Kidney (tissue), 14 donors: ENCODE data around the gene RFPL1. TPM values are rescaled to one million over a fixed set of nuclear protein-coding genes. Genes with fewer than 3 reads are reported as not detected.

ENCODE experiments used
- DNase-seq, 5 donors: peaks; one replicate each; pipeline ENCODE4 v3.0.0-alpha.2; 2013 to 2020
- FAIRE-seq: peaks from 2 replicates; lab custom pipeline; 2012; peaks lifted over from hg19 to GRCh38; lab: Jason Lieb, UNC
- H3K27ac ChIP-seq, 2 donors: one replicate each; pipeline ENCODE4 v1.7.0; 2013; ENCODE audit warnings: low read depth in 2 of 2, low read length in 2 of 2, inconsistent platforms in 1 of 2
- H3K27me3 ChIP-seq: one replicate; pipeline ENCODE4 v1.7.1; 2013; ENCODE audit warnings: low read length, inconsistent platforms; ENCODE audit not compliant: control insufficient read depth, insufficient read depth
- H3K36me3 ChIP-seq, 3 donors: one replicate each; pipeline versions ENCODE4 v1.7.0 to v1.7.1; 2013; ENCODE audit warnings: low read length in 3 of 3, control low read depth in 1 of 3, inconsistent platforms in 1 of 3; ENCODE audit not compliant: insufficient read depth in 3 of 3, control insufficient read depth in 2 of 3
- H3K4me1 ChIP-seq, 3 donors: one replicate each; pipeline versions ENCODE4 v1.7.0 to v1.7.1; 2013; ENCODE audit warnings: low read length in 3 of 3, inconsistent platforms in 1 of 3, low read depth in 1 of 3; ENCODE audit not compliant: control insufficient read depth in 2 of 3, insufficient read depth in 2 of 3
- H3K4me3 ChIP-seq, 3 donors: one replicate each; pipeline versions ENCODE4 v1.7.0 to v1.8.1; 2013; ENCODE audit warnings: low read length in 3 of 3, control low read depth in 1 of 3, inconsistent platforms in 1 of 3
- H3K9ac ChIP-seq, 3 donors: one replicate each; pipeline versions ENCODE4 v1.7.0 to v1.7.1; 2013; ENCODE audit warnings: low read length in 3 of 3, control low read depth in 1 of 3, inconsistent platforms in 1 of 3
- H3K9me3 ChIP-seq, 3 donors: one replicate each; pipeline versions ENCODE4 v1.7.0 to v1.7.1; 2013; ENCODE audit warnings: low read length in 3 of 3, control low read depth in 1 of 3, inconsistent platforms in 1 of 3; ENCODE audit not compliant: control insufficient read depth in 2 of 3, insufficient read depth in 1 of 3
- intact Hi-C: fragments of 100-400 bp; cut with DNase I; formaldehyde crosslinking; loops from one replicate; pipeline ENCODE4 v1.11.1; 2022
- polyA plus RNA-seq: library from polyadenylated mRNA; stranded (reverse); fragments of 350-450 nt; fragmentation: Illumina TruSeq; extraction: RNeasy Lipid Tissue Mini Kit (QIAGEN cat#74804); gene quantifications from one replicate; pipeline ENCODE4 v1.2.3, GENCODE V29; 2014; ENCODE audit warnings: low read depth, low replicate concordance; ENCODE audit not compliant: insufficient read depth
- total RNA-seq: library from RNA; stranded (reverse); fragmentation: NEBNext Ultra II Directional; extraction: Animal tissue kit (Norgen Biotek cat#: 25700); gene quantifications from one replicate; pipeline ENCODE4 v1.2.1, GENCODE V29; 2021
- TF ChIP-seq, protein P1 (sequence below): IDR thresholded peaks from 3 replicates; pipeline ENCODE4 v1.5.1; 2012; ENCODE audit warnings: mild to moderate bottlenecking, moderate library complexity, borderline replicate concordance; ENCODE audit not compliant: insufficient read depth; ENCODE audit errors: extremely low read depth
- donor health status: control.
- donor health status: control.
- donor health status: control.
- donor health status: control.
- donor health status: control.
- donor health status: DM: yes; HTN: yes; CAD: no.
- donor health status: Normal renal cell carcinoma (clear cell type).

Gene RFPL1
- total and polyA plus RNA-seq, 2 donors from 2014 or later: not detected

DNA sequence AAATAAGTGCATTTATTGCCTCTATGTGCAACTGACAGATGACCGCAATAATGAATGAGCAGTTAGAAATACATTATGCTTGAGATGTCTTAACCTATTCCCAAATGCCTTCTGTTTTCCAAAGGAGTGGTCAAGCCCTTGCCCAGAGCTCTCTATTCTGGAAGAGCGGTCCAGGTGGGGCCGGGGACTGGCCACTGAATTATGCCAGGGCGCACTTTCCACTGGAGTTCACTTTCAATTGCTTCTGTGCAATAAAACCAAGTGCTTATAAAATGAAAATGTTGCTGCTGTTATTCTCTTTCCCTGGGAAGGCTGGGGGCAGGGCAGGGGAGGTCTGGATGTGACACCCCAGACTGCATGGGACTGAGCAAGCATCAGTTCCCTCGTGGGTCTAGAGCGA lies 52.6 kb downstream of the RFPL1 start:
- H3K27me3 ChIP-seq: no peaks in the 10 kb centered on the region
- intact Hi-C loops: no loop called here
- H3K4me1 ChIP-seq: no peaks in the 10 kb centered on the region
- no peak overlapping the region for H3K4me3 ChIP-seq
- FAIRE-seq: no peak
- peaks cover 0 to 7% (median 3%) of the 10 kb centered on the region in 3 donors for H3K9me3 ChIP-seq
- no peak for DNase-seq
- TF ChIP-seq, protein P1, sequence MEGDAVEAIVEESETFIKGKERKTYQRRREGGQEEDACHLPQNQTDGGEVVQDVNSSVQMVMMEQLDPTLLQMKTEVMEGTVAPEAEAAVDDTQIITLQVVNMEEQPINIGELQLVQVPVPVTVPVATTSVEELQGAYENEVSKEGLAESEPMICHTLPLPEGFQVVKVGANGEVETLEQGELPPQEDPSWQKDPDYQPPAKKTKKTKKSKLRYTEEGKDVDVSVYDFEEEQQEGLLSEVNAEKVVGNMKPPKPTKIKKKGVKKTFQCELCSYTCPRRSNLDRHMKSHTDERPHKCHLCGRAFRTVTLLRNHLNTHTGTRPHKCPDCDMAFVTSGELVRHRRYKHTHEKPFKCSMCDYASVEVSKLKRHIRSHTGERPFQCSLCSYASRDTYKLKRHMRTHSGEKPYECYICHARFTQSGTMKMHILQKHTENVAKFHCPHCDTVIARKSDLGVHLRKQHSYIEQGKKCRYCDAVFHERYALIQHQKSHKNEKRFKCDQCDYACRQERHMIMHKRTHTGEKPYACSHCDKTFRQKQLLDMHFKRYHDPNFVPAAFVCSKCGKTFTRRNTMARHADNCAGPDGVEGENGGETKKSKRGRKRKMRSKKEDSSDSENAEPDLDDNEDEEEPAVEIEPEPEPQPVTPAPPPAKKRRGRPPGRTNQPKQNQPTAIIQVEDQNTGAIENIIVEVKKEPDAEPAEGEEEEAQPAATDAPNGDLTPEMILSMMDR: no peak
- H3K36me3 ChIP-seq: no peaks in the 10 kb centered on the region
- no peak overlapping the region for H3K9ac ChIP-seq
- no peak overlapping the region for H3K27ac ChIP-seq

Other genes starting within 250 kb of the RFPL1 start
- gene EMID1, start 232.7 kb upstream of the RFPL1 start, total RNA-seq: 9.6 TPM
- 25.5 TPM for gene EMID1, start 232.7 kb upstream of the RFPL1 start, polyA plus RNA-seq
- 19.2 TPM for gene RHBDD3, start 170.6 kb upstream of the RFPL1 start, total RNA-seq
- 26.3 TPM for gene RHBDD3, start 170.6 kb upstream of the RFPL1 start, polyA plus RNA-seq
- 214 TPM for gene EWSR1, start 170.3 kb upstream of the RFPL1 start, total RNA-seq
- 124 TPM for gene EWSR1, start 170.3 kb upstream of the RFPL1 start, polyA plus RNA-seq
- gene GAS2L1, start 131.9 kb upstream of the RFPL1 start, total RNA-seq: 27.2 TPM
- gene GAS2L1, start 131.9 kb upstream of the RFPL1 start, polyA plus RNA-seq: 24.2 TPM
- 1.2 TPM for gene RASL10A, start 122.9 kb upstream of the RFPL1 start, total RNA-seq
- gene RASL10A, start 122.9 kb upstream of the RFPL1 start, polyA plus RNA-seq: 0.73 TPM
- 82.9 TPM for gene AP1B1, start 50.0 kb upstream of the RFPL1 start, total RNA-seq
- gene AP1B1, start 50.0 kb upstream of the RFPL1 start, polyA plus RNA-seq: 50.5 TPM
- gene NEFH, start 41.6 kb downstream of the RFPL1 start, total RNA-seq: 0.60 TPM
- 1.7 TPM for gene NEFH, start 41.6 kb downstream of the RFPL1 start, polyA plus RNA-seq
- gene THOC5, start 115.2 kb downstream of the RFPL1 start, total RNA-seq: 37.9 TPM
- 23.1 TPM for gene THOC5, start 115.2 kb downstream of the RFPL1 start, polyA plus RNA-seq
- 48.8 TPM for gene NIPSNAP1, start 142.5 kb downstream of the RFPL1 start, total RNA-seq
- gene NIPSNAP1, start 142.5 kb downstream of the RFPL1 start, polyA plus RNA-seq: 136 TPM
- gene NF2, start 165.1 kb downstream of the RFPL1 start, total RNA-seq: 60.6 TPM
- gene NF2, start 165.1 kb downstream of the RFPL1 start, polyA plus RNA-seq: 15.4 TPM